Right lobe of liver (tissue), 4 donors: ENCODE data around the gene CPTP.

Source experiments
- CTCF ChIP-seq, 4 donors: fragments of 200-600 bp in 3 of 4; fragments of 450-650 bp in 1 of 4; IDR thresholded peaks; one replicate each; pipeline versions ENCODE4 v1.5.1 to v1.8.0; 2016 to 2022; ENCODE audit warnings: antibody characterized with exemption in 4 of 4, mild to moderate bottlenecking in 2 of 4
- POLR2A ChIP-seq: fragments of 450-650 bp; IDR thresholded peaks from one replicate; pipeline ENCODE4 v1.6.1; 2017; ENCODE audit warnings: antibody characterized with exemption, mild to moderate bottlenecking
- donor health status: DM: no; HTN: no; CAD: no.
- donor health status: DM: no; HTN: no; CAD: no.
- donor health status: DM: no; HTN: yes; CAD: no.

- TF ChIP-seq POLR2A (no peak), CTCF (IDR thresholded peaks at IDR 0.05) (no peak)
Observed at GRCh38 chr1:1366699-1367066, 42.1 kb downstream of the CPTP start.
